ENCODE results near the gene PCGF3. TPM values are rescaled to one million over a fixed set of nuclear protein-coding genes. Genes with fewer than 3 reads are reported as not detected.

The PCGF3 gene
- total and polyA plus RNA-seq, 9 of the 15 experiments (the other 6 are each of a cell fraction or from before 2014, with no cell fraction given) = 2.6 to 46.1 (median 20.3) TPM

DNA sequence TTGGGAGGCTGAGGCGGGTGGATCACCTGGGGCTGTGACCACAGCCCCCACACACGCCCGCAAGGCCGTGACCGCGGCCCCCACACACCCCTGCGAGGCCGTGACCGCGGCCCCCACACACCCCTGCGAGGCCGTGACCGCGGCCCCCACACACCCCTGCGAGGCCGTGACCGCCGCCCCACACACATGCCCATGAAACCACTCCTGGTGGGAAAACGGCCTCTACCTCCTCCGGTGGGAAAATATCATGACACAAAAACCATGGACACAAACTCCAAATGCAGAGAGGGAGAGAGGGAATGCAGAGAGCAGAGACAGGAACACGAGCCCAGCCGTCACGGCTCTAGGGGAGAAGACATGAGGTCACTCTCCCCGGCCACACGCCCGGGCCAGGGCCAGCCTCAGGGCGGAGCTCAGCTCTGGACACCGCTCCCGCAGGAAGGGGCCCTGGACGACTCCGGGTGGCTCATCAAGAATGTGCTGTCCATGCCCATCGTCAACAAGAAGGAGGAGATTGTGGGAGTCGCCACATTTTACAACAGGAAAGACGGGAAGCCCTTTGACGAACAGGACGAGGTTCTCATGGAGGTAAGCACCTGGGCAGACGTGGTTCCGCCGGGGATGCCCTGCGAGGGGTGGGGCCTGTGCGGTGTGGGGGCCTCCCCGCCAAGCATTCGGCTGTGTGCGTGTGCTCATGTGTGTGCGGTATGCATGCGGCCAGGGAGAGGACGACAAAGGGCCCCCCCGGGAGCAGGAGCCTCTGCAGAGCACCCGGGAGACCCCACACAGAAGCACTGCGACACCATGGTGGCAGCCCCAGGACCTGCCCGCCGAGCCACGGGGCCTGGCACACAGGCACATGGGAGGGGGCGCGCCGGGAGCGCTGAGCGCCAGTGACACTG, 48.9 kb upstream of the PCGF3 start (continued):
- TF ChIP-seq, protein P1, sequence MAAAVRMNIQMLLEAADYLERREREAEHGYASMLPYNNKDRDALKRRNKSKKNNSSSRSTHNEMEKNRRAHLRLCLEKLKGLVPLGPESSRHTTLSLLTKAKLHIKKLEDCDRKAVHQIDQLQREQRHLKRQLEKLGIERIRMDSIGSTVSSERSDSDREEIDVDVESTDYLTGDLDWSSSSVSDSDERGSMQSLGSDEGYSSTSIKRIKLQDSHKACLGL (CRISPR knock-in tag; IDR thresholded peaks at IDR 0.05; ENCODE audit: borderline replicate concordance, poor library complexity, severe bottlenecking) = no peak
- TF ChIP-seq CBFA2T3 (IDR thresholded peaks at IDR 0.05) = no peak
- TF ChIP-seq ZBTB7A (IDR thresholded peaks at IDR 0.05; ENCODE audit: borderline replicate concordance, control insufficient read depth, low read depth, low read length) = no peak
- TF ChIP-seq HEY1 (CRISPR knock-in tag; IDR thresholded peaks at IDR 0.05; ENCODE audit: borderline replicate concordance) = no peak
- TF ChIP-seq, protein P2, sequence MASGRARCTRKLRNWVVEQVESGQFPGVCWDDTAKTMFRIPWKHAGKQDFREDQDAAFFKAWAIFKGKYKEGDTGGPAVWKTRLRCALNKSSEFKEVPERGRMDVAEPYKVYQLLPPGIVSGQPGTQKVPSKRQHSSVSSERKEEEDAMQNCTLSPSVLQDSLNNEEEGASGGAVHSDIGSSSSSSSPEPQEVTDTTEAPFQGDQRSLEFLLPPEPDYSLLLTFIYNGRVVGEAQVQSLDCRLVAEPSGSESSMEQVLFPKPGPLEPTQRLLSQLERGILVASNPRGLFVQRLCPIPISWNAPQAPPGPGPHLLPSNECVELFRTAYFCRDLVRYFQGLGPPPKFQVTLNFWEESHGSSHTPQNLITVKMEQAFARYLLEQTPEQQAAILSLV (tag; IDR thresholded peaks at IDR 0.05) = no peak
- no peak for TF ChIP-seq ZNF766 (CRISPR knock-in tag; conservative IDR thresholded peaks at IDR 0.05)

DNA sequence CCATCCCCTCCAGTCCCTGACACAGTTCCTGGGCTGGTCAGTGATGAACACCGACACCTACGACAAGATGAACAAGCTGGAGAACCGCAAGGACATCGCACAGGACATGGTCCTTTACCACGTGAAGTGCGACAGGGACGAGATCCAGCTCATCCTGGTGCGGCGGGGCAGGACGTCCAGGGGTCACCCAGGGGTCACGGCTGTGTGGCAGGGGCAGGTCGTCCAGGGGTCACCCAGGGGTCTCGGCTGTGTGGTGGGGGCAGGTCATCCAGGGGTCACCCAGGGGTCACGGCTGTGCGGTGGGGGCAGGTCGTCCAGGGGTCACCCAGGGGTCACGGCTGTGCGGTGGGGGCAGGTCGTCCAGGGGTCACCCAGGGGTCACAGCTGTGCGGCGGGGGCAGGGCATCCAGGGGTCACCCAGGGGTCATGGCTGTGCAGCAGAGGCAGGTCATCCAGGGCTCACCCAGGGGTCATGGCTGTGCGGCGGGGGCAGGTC, 48.2 kb upstream of the PCGF3 start:
- CTCF ChIA-PET (ENCODE audit: low intra/inter-chr PET ratio) = no interaction called here
- in situ Hi-C loops (cut with MboI) = no loop called here

More for the DNA sequence above, 48.2 kb upstream of the PCGF3 start:
- POLR2A ChIA-PET = no interaction called here
- H2AFZ ChIP-seq (ENCODE audit: low read depth, low read length) = no peak overlapping the region
- no peak for FAIRE-seq
- intact Hi-C loops (cut with micrococcal nuclease) = no loop called here
- H3K27ac ChIP-seq (ENCODE audit: extremely low read depth, low read depth, low read length) = no peak overlapping the region
- no peaks in the 10 kb centered on the region for H3K79me2 ChIP-seq (ENCODE audit: control insufficient read depth, insufficient read depth, low read length)
- BruUV-seq (replicated peaks) = no TSS peak
- no peak for ATAC-seq
- peaks cover 0 to 57% of the 10 kb centered on the region in 2 experiments; a peak in 2 of 5 replicates for H3K4me1 ChIP-seq (replicated peaks in 1 of 2; ENCODE audit: control insufficient read depth in 2 of 2, insufficient read depth in 2 of 2, low read length in 2 of 2)
- no peaks in the 10 kb centered on the region for H3K9me1 ChIP-seq (ENCODE audit: control insufficient read depth, insufficient read depth, low read length)
- no peak overlapping the region for H3K4me3 ChIP-seq
- no peaks in the 10 kb centered on the region for H3K36me3 ChIP-seq (ENCODE audit: control insufficient read depth, insufficient read depth, low read length)
- no peak overlapping the region for H3K9ac ChIP-seq (ENCODE audit: insufficient read depth in 1 of 2, low read depth in 2 of 2, low read length in 2 of 2)
- H3K9me3 ChIP-seq (replicated peaks; ENCODE audit: control insufficient read depth, insufficient read depth, low read depth, low read length) = peaks cover 3% of the 10 kb centered on the region; the same call in 1 of the 2 replicates
- H4K20me1 ChIP-seq (replicated peaks; ENCODE audit: control insufficient read depth, insufficient read depth, low read length) = no peaks in the 10 kb centered on the region
- 70% methylated on average over 12 of the region's 23 CpGs for WGBS (ENCODE audit: insufficient coverage, low coverage, missing lambda C conversion rate)
- H3K4me2 ChIP-seq (ENCODE audit: insufficient read depth, low read length) = no peak overlapping the region
- peaks cover 19 to 44% of the 10 kb centered on the region in 2 experiments; a peak in 4 of 5 replicates for H3K27me3 ChIP-seq (ENCODE audit: control insufficient read depth in 2 of 2, insufficient read depth in 2 of 2, low read length in 2 of 2)
- TF ChIP-seq CEBPB (tag; IDR thresholded peaks at IDR 0.05) (no peak), NR2C2 (CRISPR knock-in tag; IDR thresholded peaks at IDR 0.05) (peak; percentile 78), NR2C2 (tag; IDR thresholded peaks at IDR 0.05) (peak; percentile 73), SMAD2 (IDR thresholded peaks at IDR 0.05; ENCODE audit: low read depth, low read length) (no peak), HNRNPH1 (optimal IDR thresholded peaks at IDR 0.05; ENCODE audit: low read depth, low read length) (no peak)
- TF ChIP-seq, protein P3, sequence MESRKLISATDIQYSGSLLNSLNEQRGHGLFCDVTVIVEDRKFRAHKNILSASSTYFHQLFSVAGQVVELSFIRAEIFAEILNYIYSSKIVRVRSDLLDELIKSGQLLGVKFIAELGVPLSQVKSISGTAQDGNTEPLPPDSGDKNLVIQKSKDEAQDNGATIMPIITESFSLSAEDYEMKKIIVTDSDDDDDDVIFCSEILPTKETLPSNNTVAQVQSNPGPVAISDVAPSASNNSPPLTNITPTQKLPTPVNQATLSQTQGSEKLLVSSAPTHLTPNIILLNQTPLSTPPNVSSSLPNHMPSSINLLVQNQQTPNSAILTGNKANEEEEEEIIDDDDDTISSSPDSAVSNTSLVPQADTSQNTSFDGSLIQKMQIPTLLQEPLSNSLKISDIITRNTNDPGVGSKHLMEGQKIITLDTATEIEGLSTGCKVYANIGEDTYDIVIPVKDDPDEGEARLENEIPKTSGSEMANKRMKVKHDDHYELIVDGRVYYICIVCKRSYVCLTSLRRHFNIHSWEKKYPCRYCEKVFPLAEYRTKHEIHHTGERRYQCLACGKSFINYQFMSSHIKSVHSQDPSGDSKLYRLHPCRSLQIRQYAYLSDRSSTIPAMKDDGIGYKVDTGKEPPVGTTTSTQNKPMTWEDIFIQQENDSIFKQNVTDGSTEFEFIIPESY (CRISPR knock-in tag; IDR thresholded peaks at IDR 0.05) = 0 out of 2 replicates have a peak, but pooled peaks have one; percentile 28
- no peak for DNase-seq (ENCODE audit: extremely low read depth in 1 of 4, low spot score in 3 of 4)

Measured in K562 (cell line).